GM19328 (cell line): ENCODE data around the gene PASK.
"Not testable (repeated sequence)": the region's sequence is repeated elsewhere in the genome, so short reads cannot be mapped to it uniquely, and the experiment has no call there.

Source experiments
- ATAC-seq: cut with Tn5 transposase; IDR thresholded peaks from one replicate; pipeline ENCODE4 v1.9.1; 2021; ENCODE audit warnings: mild to moderate bottlenecking, moderate library complexity; ENCODE audit not compliant: unreplicated experiment

Gene PASK

DNA sequence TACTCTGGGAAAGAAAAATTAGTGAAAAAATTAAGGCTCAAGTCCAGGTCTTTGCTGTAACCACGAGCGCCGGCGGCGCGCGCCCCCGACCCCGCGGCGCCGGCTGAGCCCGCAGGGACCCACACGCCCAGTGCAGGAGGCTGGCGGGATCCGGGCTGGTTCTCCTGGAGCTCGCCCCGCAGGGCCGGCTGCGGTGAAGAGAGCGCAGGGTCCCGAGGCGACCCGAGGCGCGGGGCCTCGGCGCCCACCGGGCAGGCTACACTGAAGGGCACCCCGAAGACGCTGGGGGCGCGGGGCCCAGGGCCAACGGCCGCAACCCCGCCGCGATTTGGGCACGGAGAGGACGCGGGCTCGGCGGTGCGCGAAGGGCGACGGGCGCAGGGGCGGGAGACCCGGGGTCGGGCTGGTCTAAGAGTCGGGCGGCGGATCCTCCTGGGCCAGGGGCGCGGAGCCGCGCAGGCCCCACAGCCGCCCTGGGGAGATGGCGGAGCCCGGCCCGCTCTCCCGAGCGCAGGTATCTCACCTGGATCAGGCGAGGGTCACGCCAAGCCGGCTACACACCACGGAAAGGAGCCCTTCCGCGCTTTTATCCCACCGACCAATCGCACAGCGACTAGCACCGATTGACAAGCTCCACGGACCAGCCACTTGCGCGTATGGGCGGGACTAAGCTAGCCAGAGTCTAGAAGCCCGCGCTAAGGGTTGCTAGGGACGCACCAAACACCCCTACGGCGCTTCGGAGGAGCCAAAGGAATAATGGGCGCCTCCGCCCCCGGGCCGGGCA is at the start of gene PASK:
PASK (minus strand) TSS at position 582 of the 784 bp plus-strand sequence. CDS start 6,440 bp downstream, outside the sequence.
- ATAC-seq, result peak; percentile 72

DNA sequence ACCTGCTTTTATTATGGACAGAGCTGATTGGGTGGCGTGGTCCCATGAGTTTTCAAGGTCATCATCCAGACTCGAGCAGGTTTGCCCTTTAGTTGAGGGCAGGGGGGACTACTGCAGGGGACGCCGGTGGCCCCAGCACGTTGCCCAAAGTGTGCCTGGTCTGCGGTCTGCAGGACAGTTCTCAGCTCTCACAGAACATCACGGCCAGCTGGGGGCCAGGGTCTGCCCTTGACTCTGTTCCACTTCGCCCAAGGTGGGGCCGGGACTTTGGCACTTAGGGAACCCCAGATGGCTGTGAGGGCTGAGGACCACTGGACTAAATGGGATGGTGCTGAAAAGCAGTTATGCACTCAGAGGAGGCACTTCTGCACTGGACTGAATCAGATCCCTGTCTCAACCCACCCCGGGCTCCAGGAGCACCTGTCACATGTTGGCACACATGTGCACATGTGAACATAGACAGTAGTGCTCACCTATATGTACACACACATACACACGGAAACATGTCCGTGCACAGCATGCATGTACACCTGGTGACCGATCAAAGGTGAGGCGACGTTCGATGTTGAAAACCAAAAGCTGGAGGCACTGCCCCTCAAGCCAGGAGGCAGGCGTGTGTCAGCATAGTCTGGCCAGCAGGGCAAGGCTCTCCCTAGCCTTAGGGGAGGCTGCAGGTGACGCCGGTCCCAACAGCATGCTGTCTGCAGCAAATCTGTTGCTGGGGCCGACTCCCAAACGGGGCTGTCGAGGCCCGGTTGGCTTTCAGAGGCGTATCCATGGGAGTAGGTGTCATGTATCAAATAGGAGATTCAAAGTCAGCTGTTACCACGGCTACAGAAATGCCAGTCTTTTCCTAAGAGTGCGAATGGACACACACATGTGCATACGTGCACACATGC is 49.4 kb upstream of the PASK start:
- ATAC-seq, result no peak

DNA sequence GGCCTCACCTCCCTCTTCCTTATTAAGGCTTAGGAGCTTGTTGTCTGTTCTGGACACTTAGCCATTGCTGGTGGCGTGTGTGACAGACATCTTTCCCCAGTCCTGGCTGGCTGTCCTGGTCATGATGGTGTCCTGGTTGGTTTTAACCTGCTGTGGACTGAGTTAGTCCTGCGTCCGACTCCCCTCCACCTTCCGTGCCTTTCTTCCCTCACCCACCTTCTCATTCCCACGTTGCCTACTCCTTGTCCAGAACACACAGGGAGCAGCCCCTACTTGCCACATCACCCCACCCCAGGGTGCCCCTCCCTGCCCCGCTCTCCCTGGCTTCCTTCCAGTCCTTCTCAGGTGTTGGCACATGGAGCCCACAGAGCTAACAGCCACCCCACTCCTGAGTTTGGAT is 48.7 kb upstream of the PASK start:
- ATAC-seq, result no peak

DNA sequence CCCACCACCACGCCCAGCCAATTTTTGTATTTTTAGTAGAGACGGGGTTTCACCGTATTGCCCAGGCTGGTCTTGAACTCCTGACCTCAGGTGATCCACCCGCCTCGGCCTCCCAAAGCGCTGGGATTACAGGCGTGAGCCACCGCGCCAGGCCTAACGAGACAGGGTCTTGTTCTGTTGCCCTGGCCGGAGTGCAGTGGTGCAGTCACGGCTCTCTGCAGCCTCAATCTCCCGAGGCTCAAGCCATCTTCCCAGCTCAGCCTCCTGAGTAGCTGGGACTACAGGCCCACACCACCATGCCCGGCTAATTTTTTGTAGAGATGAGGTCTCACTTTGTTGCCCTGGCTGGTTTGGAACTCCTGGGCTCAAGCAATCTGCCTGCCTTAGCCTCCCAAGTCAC is 48.0 kb upstream of the PASK start:
- not testable (repeated sequence) for ATAC-seq

DNA sequence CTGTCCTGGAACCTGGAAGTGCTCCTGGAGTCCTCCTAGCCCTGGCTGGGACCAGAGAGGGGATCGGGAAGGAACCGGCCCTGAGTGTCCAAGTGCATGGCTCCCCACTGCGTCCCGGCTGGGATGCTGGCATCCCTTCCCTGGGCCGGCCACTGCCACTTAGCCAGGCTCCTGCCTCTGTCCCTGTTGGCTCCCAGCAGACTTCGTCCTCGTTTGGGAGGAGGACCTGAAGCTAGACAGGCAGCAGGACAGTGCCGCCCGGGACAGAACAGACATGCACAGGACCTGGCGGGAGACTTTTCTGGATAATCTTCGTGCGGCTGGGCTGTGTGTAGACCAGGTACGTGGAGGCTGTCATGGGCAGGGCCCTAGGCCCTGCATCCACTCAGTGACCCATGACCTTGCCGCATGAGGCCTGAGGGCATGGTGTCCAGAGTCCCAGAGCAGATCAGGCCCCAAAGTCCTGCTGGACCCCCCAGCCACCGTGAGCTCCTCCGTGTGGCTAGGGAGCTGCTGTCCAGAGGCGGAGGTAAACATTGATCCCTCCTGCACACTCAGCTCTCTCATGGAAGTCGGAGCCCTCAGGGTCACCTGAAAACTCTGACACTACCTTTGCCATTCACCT is 46.3 kb upstream of the PASK start:
- ATAC-seq, result no peak

DNA sequence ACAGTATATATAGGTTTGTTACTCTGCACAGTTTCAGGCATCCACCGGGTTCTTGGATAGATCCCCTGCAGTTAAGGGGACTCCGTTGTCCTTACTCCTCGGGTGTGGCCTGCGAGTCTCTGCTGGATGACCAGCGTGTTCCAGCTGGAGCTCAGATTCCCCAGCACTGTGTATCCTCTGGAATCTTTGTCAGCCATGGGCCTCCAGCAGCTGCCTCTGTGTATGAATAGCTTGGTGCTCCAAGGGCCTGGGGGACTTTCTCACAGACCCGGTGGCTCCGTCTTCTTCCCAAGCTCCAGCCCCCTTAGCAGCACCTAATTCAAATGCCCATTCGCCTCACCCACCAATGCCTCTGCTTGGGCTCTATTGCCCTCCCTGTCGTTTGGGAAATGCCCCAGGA is 45.5 kb upstream of the PASK start:
- no peak for ATAC-seq

DNA sequence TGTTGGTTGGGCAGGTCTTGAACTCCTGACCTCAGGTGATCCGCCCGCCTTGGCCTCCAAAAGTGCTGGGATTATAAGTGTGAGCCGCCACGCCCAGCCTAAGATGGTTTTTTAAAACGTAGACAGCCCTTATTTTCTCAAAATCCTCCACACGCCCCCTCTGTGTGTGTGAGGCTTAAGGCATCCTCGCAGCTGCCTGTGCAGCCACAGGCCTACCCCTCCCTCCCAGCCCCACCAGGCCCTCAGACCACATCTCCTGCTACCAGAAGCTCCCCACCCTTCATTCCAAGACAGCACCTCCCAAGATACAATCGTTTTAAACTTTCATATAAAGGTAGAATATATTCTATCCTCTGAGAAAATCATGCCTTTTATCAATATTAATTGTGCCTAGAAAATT is 44.0 kb upstream of the PASK start:
- ATAC-seq, result no peak

DNA sequence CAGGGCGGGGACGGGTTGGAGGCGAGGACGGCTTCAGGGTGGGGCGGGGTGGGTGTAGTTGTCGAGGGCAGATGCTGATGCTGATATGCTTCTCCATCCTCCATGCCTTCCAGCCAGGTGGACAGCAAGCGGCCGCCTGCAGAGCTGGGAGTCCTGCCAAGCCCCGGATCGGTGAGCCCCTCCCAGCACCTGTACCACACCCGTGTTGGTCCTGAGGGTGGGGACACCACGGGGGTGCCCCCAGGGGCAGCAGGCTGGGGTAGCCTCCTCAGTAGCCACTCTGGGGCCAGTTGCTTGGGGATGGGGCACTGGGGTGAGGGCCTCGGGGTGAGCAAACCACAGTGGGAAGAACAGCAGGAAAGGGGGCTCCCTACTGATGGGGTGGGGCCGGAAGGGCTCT is 41.8 kb upstream of the PASK start:
- ATAC-seq, result no peak

DNA sequence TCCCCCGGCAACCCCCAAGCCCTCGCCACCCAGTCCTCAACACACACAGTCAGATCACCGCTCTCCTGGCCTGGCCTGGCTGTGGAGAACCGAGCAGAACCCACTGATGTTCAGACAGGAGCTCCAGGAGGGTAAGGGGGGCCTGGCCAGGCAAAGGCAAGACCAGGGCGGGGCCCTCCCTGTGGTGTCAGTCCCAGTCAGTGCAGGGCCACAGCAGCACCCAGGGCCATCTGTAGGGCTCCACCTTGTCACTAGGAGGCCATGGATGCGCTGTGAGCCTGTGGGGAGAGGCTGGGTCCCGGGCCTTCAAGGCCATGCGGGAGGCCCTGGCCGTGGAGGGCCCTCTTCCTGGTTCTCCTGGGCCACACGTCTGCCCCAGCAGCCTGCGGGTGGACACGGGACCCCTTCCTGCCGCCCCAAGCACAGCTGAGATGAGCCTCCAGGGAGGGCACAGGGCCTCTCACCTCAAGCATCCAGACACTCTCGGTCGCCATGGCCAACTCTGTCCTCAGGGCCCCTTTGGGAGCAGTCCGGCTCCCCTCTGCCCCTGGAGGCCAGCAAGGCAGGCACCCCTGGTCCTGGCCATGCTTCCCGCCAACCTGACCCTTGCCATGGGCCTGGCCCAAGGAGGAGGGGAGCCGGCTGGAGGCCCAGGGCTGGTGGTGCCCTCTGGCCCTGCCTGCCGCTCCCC is 41.2 kb upstream of the PASK start:
- ATAC-seq, result no peak

DNA sequence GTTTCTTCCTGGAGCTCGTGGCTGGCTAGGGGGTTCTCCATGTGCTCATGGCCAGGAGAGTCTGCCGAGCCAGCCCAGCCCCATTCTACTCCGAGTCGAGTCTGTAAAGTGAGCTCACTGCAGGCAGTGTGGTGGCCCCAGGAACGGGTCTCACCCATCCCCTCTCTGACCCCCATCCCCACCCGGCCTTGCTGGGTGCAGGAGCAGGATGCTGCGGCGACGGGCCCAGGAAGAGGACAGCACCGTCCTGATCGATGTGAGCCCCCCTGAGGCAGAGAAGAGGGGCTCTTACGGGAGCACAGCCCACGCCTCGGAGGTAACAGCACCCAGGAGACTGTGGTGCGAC is 40.6 kb upstream of the PASK start:
- no peak for ATAC-seq

DNA sequence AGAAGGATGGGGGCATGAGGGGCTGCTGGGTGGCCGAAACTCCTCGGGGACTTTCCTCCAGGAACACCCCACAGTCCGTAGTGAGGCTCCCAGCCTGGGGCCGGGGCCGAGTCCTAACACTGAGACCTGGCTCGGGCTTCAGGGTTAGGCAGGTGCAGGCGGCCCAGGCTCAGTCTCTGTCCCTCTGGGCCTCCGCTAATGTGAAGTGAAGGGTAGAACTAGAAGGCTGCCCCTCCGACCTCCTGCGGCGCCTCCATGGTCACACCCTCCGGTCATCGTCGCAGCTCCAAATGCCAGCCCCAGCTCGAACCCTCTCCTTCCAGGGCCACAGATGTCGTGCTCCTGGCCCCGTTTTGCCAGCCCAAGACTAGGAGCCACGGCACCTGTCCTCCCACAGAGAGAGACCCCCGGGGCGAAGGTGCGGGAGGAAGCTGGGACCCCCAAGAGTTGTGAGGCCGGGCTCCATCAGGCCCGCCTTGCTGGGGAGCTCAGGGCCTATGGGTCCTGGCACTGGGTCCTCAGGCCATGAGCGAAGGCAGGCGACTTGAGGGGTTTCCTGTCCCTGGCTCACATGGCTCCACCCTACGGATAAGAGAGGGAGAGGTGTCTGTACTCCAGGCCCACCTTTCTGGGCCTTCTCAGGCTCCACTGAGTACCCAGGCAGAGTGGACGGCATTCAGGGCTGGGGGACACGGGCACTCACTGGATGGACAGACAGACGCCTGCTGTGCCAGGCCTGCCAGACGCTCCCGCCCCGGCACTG is 40.0 kb upstream of the PASK start:
- no peak for ATAC-seq

DNA sequence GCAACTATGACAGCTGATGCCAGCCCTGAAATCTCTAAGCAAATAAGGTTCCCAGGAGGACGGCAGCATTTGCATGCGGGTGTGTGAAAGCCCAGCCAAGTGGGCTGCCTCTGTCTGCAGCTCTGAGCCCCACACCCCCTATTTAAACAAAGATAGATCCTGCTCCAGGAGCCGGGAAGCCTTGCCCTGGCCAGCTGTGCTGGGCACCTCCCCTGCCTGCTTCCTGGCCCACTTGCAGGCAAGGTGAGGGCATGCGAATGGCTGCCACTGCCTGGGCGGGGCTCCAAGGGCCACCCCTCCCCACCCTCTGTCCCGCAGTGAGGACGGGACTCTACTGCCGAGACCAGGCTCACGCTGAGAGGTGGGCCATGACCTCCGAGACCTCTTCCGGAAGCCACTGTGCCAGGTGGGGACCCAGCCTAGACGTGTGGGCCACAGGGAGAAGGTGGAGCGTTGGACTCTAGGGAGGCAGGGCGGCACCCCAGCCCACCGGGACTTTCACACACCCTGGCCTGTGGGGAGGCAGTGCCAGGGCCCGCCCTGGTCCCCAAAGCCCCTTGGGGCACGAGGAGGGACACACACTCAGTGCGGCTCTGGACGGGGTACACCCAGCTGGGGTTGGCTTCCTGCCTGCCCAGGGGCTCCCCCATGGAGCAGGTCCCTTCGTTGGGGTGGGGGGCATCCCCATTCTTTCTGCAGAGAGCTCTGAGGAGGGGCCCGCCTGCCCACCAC is 39.3 kb upstream of the PASK start, which contains the start of gene ANO7:
ANO7 (plus strand) TSS at position 317 of the 732 bp plus-strand sequence. CDS start 1,387 bp downstream, outside the sequence.
- ATAC-seq, result no peak

DNA sequence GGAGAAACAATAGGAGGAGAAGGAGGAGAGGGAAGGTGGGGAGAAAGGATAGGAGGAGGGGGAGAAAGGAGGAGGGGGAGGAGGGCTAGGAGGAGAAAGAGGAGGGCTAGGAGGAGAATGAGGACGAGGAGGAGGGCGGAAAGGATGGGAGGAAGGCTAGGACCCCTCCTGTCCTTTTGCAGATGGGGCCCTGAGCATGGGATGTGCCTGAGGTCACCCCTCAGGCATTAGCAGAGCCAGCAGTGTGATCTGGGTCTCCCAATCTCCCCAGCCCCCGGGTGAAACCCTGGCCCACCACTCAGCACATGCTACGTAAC is 38.6 kb upstream of the PASK start:
- no peak for ATAC-seq

DNA sequence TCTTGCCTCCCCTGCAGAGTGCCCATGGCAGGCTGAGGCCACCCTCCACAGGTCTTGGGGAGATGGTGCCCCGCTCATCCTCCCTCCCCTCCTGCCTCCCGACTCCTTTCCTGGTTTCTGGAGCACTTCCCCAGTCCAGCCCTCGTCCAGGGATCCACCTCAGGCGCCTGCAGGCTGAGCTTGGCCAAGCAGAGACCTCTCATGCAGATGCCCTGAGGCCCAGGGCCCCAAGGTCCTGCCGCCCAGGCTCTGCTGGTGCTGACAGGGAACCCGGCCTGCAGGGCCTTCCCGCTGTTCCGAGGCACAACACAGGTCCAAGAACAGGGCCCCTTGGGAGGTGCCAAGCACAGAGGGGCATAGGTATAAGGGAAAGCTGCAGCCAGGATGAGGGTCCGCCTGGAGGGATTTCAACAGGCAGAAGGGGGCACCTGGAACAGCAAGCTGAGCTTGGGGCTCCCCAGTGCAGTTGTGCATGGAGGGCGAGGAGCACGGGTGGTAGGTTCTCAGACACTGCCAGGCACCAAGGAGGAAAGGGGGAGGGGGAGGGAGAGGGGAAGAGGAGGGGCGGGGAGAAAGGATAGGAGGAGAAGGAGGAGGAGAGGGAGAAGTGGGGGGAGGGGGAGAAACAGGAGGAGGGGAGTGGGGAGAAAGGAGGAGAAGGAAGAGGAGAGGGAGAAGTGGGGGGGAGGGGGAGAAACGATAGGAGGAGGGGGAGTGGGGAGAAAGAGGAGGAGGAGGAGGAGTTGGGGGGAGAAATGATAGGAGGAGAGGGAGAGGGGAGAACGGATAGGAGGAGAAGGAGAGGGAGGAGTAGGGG is 38.0 kb upstream of the PASK start:
- ATAC-seq, result no peak

DNA sequence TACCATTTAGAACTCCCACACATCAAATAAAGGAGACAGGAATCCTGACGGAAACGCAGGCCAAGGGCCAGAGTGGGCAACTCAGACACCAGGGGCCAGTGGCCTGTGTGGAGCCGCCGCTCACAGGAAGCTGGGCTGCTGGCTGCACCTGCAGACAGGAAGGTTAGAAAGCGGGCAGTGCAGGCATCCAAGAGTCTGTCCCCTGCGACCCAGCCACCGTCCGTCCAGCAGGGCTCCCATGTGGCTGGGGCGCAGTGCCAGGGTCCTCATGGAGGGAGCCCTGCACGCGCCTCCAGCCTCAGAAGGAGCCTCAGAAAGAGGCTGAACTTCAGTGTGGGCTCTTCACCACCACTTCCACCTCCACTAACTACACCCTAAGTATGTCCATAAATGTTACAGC is 36.7 kb upstream of the PASK start:
- ATAC-seq, result no peak

DNA sequence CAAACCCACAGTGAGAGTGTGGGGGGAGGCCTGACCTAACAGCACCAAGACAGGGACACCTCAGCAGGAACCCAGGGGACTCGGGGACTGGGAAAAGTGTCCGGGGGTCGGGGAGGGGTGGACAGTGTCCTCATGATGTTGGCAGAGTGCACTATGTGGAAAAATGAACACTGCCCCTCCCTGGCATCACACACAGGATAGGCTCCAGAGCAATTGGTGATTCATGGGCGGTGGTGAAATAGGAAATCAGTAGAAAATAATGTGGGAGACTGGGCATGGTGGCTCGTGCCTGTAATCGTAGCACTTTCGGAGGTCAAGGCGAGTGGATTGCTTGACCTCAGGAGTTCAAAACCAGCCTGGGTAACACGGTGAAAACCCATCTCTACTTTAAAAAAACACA is 35.6 kb upstream of the PASK start:
- ATAC-seq, result no peak

DNA sequence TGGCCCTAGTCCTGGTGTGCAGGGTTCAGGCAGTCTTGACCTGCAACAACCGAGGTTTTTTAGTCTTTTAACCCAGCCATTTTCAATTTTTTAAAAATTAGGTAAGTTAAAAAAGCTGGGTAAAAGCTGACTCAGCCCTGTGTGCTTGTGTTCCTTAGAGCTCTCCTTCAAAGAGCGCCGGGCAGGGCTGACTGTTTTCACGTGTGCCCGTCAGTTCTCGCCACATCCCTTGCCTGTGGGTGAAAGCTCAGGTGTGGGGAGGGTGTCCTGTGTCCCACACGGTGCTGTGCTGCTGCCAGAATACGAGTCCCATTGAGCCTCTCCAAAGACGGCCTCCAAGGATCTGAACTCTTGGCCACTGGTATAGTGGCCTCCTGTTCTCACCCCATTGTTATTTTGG is 33.9 kb upstream of the PASK start:
- no peak for ATAC-seq

DNA sequence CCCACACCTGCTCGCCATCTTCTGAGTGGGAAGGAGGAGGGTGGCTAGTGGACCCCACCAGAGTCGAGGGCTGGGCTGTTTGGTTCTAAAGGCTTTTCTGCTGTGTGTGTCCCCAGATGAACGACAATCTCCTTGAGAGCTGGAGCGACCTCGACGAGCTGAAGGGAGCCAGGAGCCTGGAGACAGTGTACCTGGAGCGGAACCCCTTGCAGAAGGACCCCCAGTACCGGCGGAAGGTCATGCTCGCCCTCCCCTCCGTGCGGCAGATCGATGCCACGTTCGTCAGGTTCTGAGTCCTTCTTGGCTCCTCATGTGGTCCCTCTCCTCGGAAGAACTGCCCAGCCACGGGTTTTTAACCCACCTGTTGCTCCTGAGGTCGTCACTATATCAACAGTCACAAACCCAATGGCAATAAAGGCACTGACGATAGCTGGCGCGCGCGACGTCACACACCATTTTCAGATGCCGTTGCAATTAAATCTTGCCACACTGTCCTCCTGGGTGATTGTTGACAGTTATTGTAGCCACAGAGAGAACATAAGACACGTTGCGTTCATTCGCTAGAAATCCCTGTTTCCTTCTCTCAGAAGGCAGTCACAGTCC is 33.4 kb upstream of the PASK start:
- no peak for ATAC-seq

DNA sequence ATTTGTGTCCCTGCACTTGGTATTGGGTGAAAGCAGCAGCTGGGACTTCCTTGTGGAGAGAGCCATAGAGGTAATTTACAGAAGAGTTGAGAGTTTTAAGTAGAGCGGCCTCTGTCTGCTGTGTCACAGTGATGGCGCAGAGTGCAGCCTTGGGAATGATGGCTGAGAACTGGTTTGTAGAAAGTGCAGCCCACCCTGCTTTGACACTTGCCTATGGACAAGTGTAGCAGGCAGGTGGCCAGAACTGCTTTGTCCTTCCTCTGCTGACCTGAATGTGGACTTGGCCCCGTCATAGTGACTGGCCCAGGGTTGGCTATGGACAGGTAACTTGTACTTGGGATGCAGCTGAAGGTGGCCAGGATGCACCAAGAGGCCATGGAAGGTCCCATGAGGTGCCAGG is 32.9 kb upstream of the PASK start:
- no peak for ATAC-seq
